T-helper 2 cell treated with Interferon-gamma antibody and Interleukin-4, amounts not matched to agents 100 ng/mL and 5 ng/mL, for 36 hours (primary cell): ENCODE measurements around the gene ANO1. TPM values are rescaled to one million over a fixed set of nuclear protein-coding genes. Genes with fewer than 3 reads are reported as not detected.

Experiments
- intact Hi-C: fragments of 100-400 bp; cut with micrococcal nuclease; formaldehyde crosslinking; loops from one replicate; pipeline ENCODE4 v1.15.1; 2023
- total RNA-seq: library from RNA; stranded (reverse); gene quantifications from 2 replicates; pipeline ENCODE4 v1.2.3, GENCODE V29; 2022

Gene ANO1
- total RNA-seq, 1 donor from 2014 or later: not detected

DNA sequence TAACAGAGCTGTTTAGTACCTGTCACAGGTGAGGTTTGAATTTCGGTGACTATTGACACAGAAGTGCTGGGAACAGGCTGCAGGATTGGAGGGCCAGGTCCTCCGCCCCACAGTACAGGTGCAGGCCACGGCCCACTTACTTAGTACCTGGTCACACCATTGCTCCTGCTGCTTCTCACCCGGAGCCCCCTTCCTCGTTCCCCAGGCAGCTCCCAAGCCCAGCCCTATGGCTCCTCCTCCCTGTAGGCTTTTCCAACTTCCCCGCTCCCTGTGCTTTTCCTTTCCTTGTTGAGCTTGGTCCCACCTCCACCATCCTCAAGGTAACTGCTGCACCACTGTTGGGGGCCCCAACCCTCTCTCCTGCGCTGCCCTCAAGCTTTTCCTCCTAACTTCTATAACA is 27.9 kb upstream of the ANO1 start:
- intact Hi-C loops: no loop called here

DNA sequence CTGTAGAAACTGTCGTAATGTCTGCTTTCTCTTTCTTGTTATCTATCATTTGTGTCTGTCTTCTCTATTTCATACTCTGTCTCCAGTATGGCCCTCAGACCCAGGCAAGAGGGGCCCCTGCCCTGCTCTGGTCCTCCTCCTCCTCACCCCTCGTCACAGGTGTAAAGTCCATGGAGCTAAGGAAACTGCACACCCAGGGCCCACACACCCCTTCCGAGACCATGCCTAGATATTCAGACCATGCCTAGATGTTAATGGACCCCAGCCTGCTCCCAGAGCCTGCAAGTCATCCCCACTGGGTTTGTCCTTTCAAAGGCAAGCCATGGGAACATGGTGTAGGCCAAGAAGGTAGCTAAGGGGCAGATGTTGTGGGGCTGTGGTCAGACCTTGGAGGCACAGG is 24.1 kb upstream of the ANO1 start:
- intact Hi-C loops: no loop called here

DNA sequence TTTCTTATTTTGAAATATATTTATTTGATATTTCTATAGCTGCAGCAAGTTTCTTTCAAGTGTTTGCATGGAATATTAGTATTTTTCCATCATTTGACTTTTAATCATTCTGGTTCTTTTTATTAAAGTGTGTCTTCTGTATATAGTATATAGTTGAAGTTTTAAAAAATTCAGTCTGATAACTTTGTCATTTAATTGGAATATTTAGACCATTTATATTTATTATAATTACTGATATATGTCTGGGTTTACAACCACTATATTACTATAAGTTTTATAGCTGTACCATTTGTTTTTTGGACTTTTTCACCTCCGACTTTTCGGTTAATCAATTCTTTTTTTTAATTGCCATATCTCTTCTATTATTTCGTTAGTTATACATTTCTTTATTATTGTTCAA is 22.7 kb upstream of the ANO1 start:
- intact Hi-C loops: no loop called here

DNA sequence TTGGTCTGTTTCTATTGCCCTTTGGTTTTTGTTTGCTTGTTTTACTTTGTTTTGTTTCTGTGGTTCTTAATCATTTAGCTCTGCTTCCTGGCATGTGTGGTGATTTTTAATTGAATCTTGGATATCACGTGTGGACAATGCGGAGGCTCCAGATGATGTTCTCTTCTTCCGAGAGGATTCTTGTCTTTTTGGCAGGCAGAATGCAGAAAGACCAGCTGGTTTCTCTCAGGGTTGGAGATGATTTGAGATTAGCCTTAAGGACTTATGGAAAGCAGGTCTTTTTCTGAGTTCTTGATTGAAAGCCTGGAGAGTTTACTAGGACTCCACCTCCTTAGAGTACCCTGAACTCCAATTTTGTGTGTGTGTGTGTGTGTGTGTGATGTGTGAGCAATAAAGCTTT is 21.0 kb upstream of the ANO1 start:
- intact Hi-C loops: no loop called here

DNA sequence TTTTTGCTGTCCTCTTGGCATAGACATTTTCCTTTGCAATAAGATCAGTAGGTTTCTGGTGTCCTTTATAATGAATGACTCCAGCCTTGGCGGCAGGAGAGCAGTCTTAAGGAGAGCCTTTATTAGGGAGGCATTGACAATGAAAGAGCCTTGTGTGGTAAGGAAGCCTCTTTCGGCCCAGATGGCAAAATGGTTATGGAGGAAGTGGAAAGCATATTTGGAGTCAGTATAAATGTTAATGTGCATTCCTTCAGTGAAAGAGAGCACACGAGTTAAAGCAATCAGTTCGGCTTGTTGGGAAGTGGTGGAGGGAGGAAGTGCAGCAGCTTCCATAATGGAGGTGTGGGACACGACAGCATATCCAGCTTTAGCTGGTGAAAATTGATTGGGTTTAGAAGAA is 18.1 kb upstream of the ANO1 start:
- intact Hi-C loops: no loop called here

DNA sequence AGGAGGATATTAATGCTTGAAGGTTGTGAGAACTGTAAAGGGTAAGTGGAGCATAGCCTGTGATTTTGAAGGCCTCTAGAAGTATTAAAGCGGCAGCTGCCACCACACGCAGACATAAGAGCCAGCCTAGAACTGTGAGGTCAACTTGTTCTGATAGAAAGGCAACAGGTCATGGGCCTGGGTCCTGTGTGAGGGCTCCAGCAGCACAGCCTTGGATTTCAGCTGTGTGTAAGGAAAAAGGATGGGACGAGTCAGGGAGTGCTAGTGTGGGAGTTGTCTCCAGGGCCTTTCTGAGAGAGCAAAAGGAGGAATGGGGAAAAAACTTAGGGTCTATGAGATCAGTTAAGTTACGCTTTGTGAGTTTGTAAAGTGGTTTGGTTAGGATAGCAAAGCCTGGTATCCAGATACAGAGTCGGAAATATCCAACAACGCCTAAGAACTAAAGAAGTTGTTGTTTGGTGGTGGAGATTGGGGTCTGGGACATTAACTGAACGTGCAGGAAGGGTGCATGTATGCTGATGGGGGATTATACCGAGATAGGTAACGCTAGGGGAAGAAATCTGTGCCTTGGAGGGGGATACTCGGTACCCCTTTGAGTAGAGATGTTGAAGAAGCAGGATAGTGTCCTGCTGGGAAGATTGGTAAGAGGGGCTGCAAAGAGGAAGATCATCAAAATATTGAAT is 17.4 kb upstream of the ANO1 start:
- intact Hi-C loops: no loop called here

DNA sequence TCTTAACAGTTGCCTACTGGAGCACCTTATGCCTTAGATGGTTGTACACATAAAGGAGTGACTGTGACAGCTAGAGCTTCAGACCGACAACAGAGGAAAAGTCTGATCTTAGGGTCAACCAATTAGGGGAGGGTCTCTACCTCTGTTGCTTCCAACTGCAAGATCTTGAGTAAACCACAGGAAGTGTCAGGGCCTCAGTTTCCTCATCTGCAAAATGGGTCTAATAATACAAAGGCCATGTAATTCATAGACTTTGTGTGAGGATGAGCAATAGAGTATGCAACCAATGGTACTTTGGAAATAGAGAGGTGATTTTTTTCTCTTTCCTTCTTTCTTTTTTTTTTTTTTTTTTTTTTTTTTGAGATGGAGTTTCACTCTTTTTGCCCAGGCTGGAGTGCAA is 16.4 kb upstream of the ANO1 start:
- intact Hi-C loops: no loop called here

DNA sequence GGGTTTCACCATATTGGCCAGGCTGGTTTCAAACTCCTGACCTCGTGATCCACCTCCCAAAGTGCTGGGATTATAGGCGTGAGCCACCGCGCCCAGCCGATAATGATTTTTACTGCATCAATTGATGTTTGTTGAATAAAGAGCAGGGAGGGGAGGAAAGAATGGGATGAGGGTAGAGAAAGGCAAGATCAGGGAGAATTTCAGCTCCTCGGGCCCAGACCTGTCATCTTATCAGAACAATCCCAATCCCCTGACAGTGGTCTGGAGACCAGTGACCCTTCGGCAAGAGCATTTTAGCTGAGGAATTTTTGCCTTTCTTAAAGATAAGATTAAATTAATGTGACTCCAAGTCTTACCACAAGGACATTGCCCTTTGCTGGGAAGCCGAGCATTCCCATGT is 15.0 kb upstream of the ANO1 start:
- intact Hi-C loops: no loop called here

DNA sequence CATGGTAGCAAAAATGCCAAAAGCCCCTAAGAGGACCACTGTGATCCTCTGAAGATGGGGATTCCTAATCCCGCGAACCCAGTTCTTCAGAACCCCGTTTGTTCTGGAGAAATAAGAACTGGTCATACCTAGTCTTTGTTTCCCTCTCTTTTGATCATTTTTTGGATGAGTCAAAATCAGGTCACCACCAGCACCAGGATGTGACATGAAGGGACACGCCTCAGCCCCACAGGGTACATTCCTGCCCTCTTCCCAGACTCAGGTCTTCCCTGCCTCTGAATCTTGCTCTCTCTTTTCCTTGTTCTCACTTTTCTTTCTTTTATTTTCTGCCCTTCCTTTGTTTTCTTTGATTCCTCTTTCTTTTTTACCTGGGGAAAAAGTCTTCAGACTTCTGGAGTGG is 14.6 kb upstream of the ANO1 start:
- intact Hi-C loops: no loop called here

DNA sequence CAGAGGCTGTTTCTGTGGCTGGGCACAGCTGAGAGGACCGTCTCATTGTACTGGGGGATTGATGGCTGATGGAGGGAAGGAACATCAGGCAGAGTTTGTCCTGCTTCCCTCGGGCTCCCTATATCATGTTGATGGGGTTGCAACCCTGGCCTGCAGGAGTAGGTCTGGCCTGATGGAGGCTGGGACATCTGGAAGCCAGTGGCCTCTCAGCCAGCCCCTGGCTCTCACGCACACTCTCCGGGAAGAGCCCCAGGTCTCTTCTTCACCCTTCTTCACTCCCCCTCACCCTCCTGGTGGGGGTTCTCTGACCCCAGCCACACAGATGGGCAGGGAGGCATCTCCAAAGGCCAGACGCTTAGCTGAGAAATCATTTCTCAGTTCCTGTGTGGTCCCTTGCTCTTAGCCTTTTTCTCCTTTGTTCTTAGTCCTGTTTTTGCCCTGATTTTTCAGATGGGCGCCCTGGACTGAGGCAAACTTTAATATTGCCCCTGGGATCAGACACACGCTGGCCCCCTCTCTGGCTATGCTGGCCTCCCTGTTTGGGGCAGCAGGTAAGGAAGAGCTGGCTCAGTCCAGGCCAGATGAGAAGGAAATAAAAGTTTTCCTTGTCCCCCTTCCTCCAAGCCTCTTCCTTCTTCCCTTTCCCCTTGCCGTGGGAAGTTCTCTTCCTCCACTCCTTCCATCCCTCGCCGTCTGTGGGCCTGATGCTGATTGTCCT is 13.9 kb upstream of the ANO1 start:
- intact Hi-C loops: no loop called here

DNA sequence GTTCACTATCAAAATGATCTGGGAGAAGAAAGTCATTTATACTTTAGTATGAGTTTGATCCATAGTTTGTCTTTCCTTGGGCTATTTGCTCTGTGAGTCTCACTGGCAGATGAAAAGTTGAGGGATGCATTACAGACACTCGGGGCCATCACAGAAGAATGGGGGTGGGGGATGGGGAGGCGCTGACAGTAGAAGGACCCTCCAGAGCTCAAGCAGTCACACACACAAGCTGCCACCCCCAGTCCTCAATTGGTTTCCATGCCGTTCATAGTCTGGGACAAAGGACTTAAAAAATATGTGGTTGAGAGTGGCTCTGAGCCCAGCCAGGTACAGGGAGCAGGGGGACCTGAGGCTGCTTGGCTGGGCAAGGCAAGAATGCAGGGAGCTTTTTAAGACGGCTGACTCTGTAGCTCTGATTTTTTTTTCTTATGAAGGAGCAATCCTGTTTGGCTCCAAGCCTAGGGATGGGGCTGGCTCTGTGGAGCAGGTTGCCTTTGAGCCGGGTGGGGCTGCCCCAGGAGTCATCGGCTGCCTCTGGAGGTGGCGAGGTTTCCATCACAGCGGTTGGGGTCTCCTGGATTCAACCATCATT is 13.3 kb upstream of the ANO1 start:
- intact Hi-C loops: no loop called here

DNA sequence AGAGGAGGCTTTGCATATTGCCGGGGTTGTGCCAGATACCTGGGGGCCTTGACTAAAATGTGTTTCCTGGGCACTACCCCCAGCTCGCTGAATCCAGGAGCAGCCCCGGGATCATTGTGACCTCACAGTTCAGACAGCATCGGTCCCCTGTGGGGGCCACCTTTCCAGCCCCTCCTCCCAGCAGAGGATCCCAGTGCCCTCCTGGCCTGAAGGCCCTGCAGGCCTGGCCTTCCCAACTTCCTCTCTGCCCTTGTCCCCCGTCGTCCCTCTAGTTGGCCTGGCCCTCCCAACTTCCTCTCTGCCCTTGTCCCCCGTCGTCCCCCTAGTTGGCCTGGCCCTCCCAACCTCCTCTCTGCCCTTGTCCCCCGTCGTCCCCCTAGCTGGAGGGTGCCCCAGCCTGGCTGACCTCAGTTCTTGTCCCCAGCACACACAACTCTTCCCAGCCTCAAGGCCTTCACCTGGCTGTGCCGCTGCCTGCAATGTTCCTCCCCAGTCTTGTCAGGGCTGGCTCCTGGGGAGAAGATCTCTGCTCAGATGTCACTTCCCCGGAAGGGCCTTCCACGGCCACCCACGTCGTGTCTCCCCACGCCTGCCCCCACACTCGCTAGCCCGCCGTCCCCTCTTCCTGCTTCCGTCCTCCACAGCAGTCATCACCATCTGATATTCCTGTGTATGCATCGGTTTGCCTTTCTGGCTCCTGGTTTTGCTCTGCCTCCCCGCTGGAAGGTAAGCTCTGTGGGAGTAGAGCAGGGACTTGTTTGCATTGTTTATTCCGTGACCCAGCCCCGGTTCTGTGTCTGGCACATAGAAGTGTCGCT is 12.6 kb upstream of the ANO1 start:
- intact Hi-C loops: no loop called here

DNA sequence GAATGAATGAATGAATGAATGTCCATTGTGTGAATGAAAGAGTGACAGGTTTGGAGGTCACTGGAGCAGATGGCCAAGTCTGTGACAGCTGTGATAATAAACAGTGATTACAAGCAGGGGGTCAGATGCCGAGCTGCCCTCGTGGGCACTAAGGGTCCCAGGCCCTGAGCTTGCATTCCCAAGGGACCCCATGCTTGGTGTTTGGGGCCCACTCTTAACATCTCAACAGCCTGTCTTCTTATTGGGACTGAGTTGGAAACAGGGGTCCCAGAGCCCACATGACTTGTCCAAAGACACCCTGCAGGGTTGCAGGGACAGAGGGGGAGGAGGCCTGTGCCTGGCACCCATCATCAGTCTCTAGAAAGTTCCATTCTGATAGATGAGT is 12.0 kb upstream of the ANO1 start:
- intact Hi-C loops: no loop called here

DNA sequence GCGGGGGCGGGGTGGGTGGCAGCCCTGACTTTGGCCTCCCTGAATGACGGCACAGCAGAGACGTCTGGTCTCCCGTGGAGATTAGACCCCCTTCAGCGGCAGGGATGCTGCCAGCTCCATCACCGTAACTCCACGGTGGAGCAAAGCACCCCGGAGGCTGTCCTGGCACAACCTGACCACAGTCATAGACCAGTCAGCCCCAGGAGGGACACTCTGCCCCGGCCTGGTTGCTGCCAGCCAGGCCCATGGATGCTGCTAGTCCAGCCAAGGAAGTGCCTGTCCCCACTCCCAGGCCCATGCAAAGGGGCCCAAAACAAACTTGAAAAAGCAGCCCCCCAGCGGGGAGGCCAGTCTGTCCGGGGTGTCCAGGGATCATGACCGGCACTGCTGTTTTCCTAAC is 11.5 kb upstream of the ANO1 start:
- intact Hi-C loops: no loop called here

DNA sequence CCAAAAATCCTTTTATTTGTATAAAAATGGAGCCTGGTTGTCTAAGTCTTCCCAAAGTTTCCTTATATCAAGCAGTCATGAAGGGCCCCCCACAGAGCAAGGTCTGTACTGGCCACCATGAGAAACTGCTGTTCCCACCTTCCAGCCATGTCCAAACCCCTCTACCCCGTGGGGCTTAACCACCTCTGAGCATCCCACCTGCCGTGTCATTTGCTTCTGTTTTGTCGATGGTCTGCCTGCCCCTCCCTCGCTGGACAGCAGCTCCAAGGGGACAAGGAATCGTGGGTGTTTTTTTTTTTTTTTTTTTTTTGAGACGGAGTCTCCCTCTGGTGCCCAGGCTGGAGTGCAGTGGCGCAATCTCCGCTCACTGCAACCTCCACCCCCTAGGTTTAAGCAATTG is 11.1 kb upstream of the ANO1 start:
- intact Hi-C loops: no loop called here

DNA sequence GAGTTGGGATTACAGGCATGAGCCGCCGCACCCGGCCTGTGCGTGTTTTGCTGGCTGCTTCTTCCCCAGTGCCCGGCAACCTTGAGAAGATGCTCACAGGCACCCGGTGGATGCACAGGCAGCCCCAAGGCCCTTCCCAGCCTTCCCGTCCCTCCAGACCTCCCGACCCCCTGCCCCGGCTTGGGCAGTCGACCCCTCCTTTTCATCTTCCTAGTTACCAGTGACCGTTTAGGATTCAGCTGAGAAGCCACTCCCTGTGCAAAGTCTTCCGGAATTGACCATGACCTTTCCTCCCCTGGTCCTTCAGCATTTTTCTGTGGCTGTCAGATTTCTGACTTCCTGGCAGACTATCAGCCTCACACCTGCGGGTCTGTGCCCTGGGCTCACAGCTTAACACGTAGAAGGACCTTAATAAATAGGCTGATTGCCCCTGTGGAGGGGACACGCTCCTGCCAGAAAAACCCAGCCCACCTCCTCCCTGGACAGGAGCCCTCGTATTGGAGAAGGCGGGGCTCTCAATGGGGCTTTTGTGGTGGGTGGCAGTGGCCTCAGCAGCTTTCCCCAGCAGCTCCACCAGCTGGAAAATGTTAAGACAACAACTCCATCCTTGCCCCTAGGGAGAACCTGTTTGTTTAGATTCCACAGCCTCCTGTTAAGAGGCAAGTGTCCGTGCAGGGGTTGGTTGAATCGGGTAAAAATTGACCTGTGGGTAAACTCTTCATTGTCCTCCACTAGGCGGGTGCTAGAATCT is 10.4 kb upstream of the ANO1 start:
- intact Hi-C loops: no loop called here

DNA sequence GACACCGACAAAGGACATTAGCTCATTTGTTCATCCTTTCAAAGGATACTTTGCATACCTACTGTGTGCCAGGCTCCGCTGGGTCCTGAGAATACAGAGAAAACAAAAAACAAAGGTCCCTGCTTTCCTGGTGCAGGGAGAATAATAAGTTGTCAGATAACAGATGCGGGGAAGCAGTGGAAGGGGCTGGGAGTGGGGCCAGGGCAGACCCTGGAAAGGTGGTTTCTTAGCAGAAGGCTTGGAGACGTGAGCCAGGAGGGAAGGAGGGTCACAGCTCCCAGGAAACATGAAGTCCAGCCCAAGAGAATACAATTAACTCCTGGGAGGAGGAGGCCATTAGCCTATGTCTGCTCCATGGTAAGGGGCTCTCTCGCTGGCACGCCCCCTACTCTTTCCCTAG is 9.8 kb upstream of the ANO1 start:
- intact Hi-C loops: no loop called here

DNA sequence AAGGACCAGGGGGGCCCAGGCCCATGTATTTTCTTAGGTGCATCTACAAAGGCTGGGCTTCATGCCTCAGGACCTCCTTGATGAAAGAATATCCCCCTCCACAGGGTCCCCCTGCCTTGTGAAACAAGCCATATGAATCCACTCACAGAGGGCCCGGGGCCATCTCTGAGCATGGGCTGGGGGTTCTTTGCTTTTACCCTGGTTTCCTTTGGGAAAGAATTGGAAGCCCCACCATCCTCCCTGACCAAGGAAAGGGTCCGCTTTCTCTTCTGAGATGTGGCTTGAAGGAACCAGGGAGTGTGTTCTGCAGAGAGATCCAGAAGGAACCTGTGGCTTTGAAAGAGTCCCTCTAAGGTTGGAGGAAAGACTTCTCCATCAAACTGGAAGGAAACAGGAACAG is 9.2 kb upstream of the ANO1 start:
- intact Hi-C loops: no loop called here

DNA sequence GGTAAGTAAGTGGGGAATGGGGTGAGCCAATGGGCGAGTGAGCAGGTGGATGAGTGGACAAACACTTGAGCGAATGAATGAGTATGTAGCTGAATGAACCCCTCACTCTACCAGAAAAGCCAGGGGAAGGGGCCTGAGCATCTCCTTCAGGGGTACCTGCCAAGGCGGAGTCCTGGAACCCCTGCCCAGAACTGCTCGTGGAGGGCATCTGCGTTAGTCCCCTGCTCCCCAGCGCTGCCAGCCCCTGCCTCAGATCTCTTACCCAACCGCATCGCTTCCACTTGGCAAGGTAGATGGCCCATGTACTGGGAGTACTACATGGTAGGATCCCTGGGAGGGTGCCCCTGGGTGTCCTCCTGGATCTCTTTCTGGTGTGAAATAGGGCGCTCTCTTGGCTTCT is 7.4 kb upstream of the ANO1 start:
- intact Hi-C loops: no loop called here

DNA sequence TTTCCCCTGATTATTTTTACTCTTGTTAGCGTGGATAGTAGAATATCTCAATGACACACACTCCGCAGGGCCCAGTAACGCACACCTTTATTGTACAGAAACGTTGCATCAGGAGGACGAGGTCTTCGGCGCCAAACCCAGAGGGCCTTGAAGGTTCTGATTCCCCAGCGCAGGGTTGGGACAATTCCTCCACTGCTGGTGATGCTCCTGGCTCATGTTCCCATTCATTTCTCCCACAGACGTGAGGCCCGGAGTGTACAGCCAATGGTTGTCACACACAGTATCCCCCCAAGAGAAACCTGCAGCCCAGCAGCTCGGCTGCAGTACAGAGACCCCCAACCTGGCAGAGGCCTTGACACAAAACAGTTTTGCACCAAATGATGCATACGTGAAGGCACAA is 6.1 kb upstream of the ANO1 start:
- intact Hi-C loops: no loop called here

DNA sequence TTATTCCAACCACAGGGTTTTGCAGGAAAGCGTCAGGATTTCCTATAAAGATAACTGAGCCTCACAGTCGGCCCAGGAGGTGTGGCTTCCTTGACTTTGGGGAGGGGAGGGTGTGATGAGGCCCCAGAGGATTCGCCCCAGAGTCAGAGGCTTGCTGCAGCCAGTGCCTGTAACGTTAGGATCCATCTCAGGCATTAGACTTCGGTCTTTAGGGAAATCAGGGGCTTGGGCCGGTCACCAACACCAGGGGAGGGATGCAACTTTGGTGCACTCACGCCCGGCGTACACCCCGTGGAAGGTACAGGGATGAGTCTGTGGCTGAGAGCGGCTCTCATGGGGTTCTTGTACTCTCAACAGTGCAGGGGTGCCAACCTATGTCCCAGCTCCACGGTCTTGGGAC is 5.7 kb upstream of the ANO1 start:
- intact Hi-C loops: no loop called here
